ENCODE measurements around the gene LHFPL6.

DNA sequence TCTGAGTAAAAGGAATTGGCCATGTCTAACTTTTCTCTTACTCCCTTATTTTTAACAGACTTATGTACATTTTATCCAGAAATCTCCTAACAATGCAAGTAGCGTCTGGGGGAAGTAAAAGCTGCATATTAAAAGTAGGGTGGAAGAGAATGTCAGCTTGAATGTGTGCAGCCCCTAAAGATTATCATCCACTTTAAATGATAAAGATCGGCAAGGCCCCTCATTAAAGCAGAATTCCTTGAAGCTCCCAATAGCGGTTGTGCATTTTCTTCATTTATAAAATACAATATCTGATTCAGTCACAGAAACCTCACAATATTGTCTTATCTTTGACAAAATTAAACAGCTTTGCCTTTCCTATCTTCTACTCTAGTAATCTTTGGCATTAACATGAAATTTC, 184.6 kb downstream of the LHFPL6 start:
- TF ChIP-seq, protein P1, sequence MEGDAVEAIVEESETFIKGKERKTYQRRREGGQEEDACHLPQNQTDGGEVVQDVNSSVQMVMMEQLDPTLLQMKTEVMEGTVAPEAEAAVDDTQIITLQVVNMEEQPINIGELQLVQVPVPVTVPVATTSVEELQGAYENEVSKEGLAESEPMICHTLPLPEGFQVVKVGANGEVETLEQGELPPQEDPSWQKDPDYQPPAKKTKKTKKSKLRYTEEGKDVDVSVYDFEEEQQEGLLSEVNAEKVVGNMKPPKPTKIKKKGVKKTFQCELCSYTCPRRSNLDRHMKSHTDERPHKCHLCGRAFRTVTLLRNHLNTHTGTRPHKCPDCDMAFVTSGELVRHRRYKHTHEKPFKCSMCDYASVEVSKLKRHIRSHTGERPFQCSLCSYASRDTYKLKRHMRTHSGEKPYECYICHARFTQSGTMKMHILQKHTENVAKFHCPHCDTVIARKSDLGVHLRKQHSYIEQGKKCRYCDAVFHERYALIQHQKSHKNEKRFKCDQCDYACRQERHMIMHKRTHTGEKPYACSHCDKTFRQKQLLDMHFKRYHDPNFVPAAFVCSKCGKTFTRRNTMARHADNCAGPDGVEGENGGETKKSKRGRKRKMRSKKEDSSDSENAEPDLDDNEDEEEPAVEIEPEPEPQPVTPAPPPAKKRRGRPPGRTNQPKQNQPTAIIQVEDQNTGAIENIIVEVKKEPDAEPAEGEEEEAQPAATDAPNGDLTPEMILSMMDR (IDR thresholded peaks at IDR 0.05; ENCODE audit: borderline replicate concordance, extremely low read depth, low read length, poor library complexity, severe bottlenecking) = no peak
- no peak for TF ChIP-seq EZH2 (IDR thresholded peaks at IDR 0.05; ENCODE audit: borderline replicate concordance, low read depth, low read length, severe bottlenecking)
